H9 (cell line): Measurements from ENCODE around the gene MIPOL1. TPM values are rescaled to one million over a fixed set of nuclear protein-coding genes. Genes with fewer than 3 reads are reported as not detected.

Experiments used
- DNase-seq: peaks from one replicate; pipeline ENCODE4 v3.0.0-alpha.2; 2017
- H2AFZ ChIP-seq: one replicate; pipeline ENCODE4 v1.6.1; 2013; ENCODE audit warnings: mild to moderate bottlenecking, low read length, control low read depth, moderate library complexity
- H2AK5ac ChIP-seq: 2 replicates; pipeline ENCODE4 v1.6.1; 2013; ENCODE audit warnings: low read length, control low read depth, mixed read lengths; ENCODE audit not compliant: insufficient read length
- H2BK120ac ChIP-seq: one replicate; pipeline ENCODE4 v1.6.1; 2013; ENCODE audit warnings: low read depth, mild to moderate bottlenecking, low read length, control low read depth, inconsistent platforms; ENCODE audit not compliant: poor library complexity, severe bottlenecking
- H2BK12ac ChIP-seq: 2 replicates; pipeline ENCODE4 v1.6.1; 2013; ENCODE audit warnings: low read length, control low read depth, mixed read lengths, low read depth; ENCODE audit not compliant: insufficient read length
- H2BK15ac ChIP-seq: 2 replicates; pipeline ENCODE4 v1.6.1; 2013; ENCODE audit warnings: low read depth, low read length, control low read depth
- H2BK20ac ChIP-seq: one replicate; pipeline ENCODE4 v1.6.1; 2013; ENCODE audit warnings: low read depth, mild to moderate bottlenecking, low read length, control low read depth, inconsistent platforms; ENCODE audit not compliant: poor library complexity, severe bottlenecking
- H2BK5ac ChIP-seq: 2 replicates; pipeline ENCODE4 v1.6.1; 2013; ENCODE audit warnings: low read length, control low read depth, mixed read lengths; ENCODE audit not compliant: insufficient read length
- H3K14ac ChIP-seq: 2 replicates; pipeline ENCODE4 v1.6.1; 2013; ENCODE audit warnings: low read length, control low read depth; ENCODE audit not compliant: insufficient read depth
- H3K18ac ChIP-seq: 2 replicates; pipeline ENCODE4 v1.6.1; 2013; ENCODE audit warnings: low read depth, mild to moderate bottlenecking, mixed read lengths, low read length, control low read depth; ENCODE audit not compliant: insufficient read length
- H3K23ac ChIP-seq: 2 replicates; pipeline ENCODE4 v1.6.1; 2013; ENCODE audit warnings: low read length, control low read depth, mixed read lengths, low read depth; ENCODE audit not compliant: insufficient read length
- H3K23me2 ChIP-seq: 2 replicates; pipeline ENCODE4 v1.6.1; 2013; ENCODE audit warnings: low read depth, mild to moderate bottlenecking, mixed read lengths, low read length, control low read depth; ENCODE audit not compliant: insufficient read length, poor library complexity, severe bottlenecking
- H3K27ac ChIP-seq: 2 replicates; pipeline ENCODE4 v1.5.1; 2013; ENCODE audit warnings: low read length, control low read depth, mixed read lengths, low read depth; ENCODE audit not compliant: insufficient read length
- H3K27me3 ChIP-seq: 2 replicates; pipeline ENCODE4 v1.6.1; 2013; ENCODE audit warnings: low read length, control low read depth, inconsistent platforms; ENCODE audit not compliant: insufficient read depth
- H3K4ac ChIP-seq: 2 replicates; pipeline ENCODE4 v1.6.1; 2013; ENCODE audit warnings: low read depth, mild to moderate bottlenecking, control low read depth, inconsistent platforms, low read length, moderate library complexity
- H3K4me1 ChIP-seq: 2 replicates; pipeline ENCODE4 v1.6.1; 2013; ENCODE audit warnings: low read length, control low read depth, inconsistent platforms; ENCODE audit not compliant: insufficient read depth
- H3K4me2 ChIP-seq: 2 replicates; pipeline ENCODE4 v1.6.1; 2013; ENCODE audit warnings: low read length, control low read depth, mixed read lengths; ENCODE audit not compliant: insufficient read length, insufficient read depth
- H3K56ac ChIP-seq: 2 replicates; pipeline ENCODE4 v1.6.1; 2013; ENCODE audit warnings: low read depth, mild to moderate bottlenecking, mixed read lengths, low read length, control low read depth; ENCODE audit not compliant: insufficient read length
- H3K79me1 ChIP-seq: 2 replicates; pipeline ENCODE4 v1.6.1; 2013; ENCODE audit warnings: low read depth, mild to moderate bottlenecking, moderate library complexity, low read length, control low read depth, inconsistent platforms; ENCODE audit not compliant: insufficient read depth, poor library complexity, severe bottlenecking
- H3K79me2 ChIP-seq: 2 replicates; pipeline ENCODE4 v1.6.1; 2013; ENCODE audit warnings: low read length, control low read depth, inconsistent platforms; ENCODE audit not compliant: insufficient read depth
- H3K9ac ChIP-seq: 2 replicates; pipeline ENCODE4 v1.6.1; 2013; ENCODE audit warnings: low read length, control low read depth, mixed read lengths; ENCODE audit not compliant: insufficient read length; ENCODE audit errors: extremely low read depth
- H3K9me3 ChIP-seq: one replicate; pipeline ENCODE4 v1.6.1; 2013; ENCODE audit warnings: low read depth, low read length, inconsistent platforms; ENCODE audit not compliant: control insufficient read depth
- H3T11ph ChIP-seq: one replicate; pipeline ENCODE4 v1.6.1; 2013; ENCODE audit warnings: mild to moderate bottlenecking, low read length, control low read depth, inconsistent platforms
- H4K20me1 ChIP-seq: one replicate; pipeline ENCODE4 v1.6.1; 2013; ENCODE audit not compliant: control insufficient read depth, insufficient read length, insufficient read depth
- H4K5ac ChIP-seq: 2 replicates; pipeline ENCODE4 v1.6.1; 2013; ENCODE audit warnings: low read depth, mild to moderate bottlenecking, mixed read lengths, low read length, control low read depth; ENCODE audit not compliant: insufficient read length
- H4K8ac ChIP-seq: replicated peaks from 2 replicates; pipeline ENCODE4 v1.6.1; 2013; ENCODE audit warnings: low read length, control low read depth, mixed read lengths, low read depth; ENCODE audit not compliant: insufficient read length
- H4K91ac ChIP-seq: 2 replicates; pipeline ENCODE4 v1.6.1; 2013; ENCODE audit warnings: low read depth, mild to moderate bottlenecking, moderate library complexity, mixed read lengths, low read length, control low read depth; ENCODE audit not compliant: insufficient read length
- H3K27ac Mint-ChIP-seq, 3 experiments: 2 replicates in 2 of 3; 3 replicates in 1 of 3; pipeline ENCODE4 v1.8.0; 2020 to 2021; ENCODE audit warnings: mixed read lengths in 3 of 3, mild to moderate bottlenecking in 1 of 3, moderate library complexity in 1 of 3
- H3K27me3 Mint-ChIP-seq: 2 replicates; pipeline ENCODE4 v1.8.0; 2021; ENCODE audit warnings: low read depth, mild to moderate bottlenecking, moderate library complexity, mixed read lengths
- H3K36me3 Mint-ChIP-seq, 3 experiments: 2 replicates in 2 of 3; 3 replicates in 1 of 3; pipeline ENCODE4 v1.8.0; 2020 to 2021; ENCODE audit warnings: low read depth in 3 of 3, mixed read lengths in 3 of 3; ENCODE audit not compliant: insufficient read depth in 1 of 3
- H3K4me1 Mint-ChIP-seq, 2 experiments: 2 replicates each; pipeline ENCODE4 v1.8.0; 2020; ENCODE audit warnings: mixed read lengths in 2 of 2
- H3K4me3 Mint-ChIP-seq, 2 experiments: 2 replicates in 1 of 2; 3 replicates in 1 of 2; pipeline ENCODE4 v1.8.0; 2020 to 2021; ENCODE audit warnings: mild to moderate bottlenecking in 2 of 2, mixed read lengths in 2 of 2, moderate library complexity in 1 of 2
- H3K9me3 Mint-ChIP-seq, 2 experiments: 2 replicates in 1 of 2; 3 replicates in 1 of 2; pipeline ENCODE4 v1.8.0; 2020; ENCODE audit warnings: mild to moderate bottlenecking in 2 of 2, mixed read lengths in 2 of 2, moderate library complexity in 1 of 2
- CTCF ChIP-seq: fragments of 200-600 bp; sonication (generic); conservative IDR thresholded peaks from 3 replicates; pipeline ENCODE4 v1.8.0; 2021; ENCODE audit warnings: antibody characterized with exemption, mild to moderate bottlenecking
- WGBS: extraction: QIAGEN DNeasy Blood & Tissue Kit; methylation state at CpG from one replicate; pipeline ENCODE4 v1.1.7; 2013; ENCODE audit warnings: missing lambda C conversion rate, low lambda C conversion rate, mixed read lengths; ENCODE audit not compliant: insufficient read length; ENCODE audit errors: extremely low coverage; 5-methylcytosine and 5-hydroxymethylcytosine counted together
- total RNA-seq: library from RNA; stranded (reverse); gene quantifications from 2 replicates; pipeline ENCODE4 v1.2.1, GENCODE V29; 2021

MIPOL1 gene
- total RNA-seq, 1 experiment from 2014 or later = 15.6 TPM

- Histone ChIP-seq H3K79me1 (no peaks in the 10 kb centered on the region), H3K79me2 (no peaks in the 10 kb centered on the region), H3T11ph (no peak overlapping the region), H3K4me1 (no peaks in the 10 kb centered on the region), H3K18ac (no peak overlapping the region), H3K14ac (no peak overlapping the region), H3K27me3 (no peaks in the 10 kb centered on the region), H3K4ac (no peak overlapping the region), H3K9me3 (no peaks in the 10 kb centered on the region), H3K9ac (no peak overlapping the region), H3K27ac (no peak overlapping the region), H3K4me2 (no peak overlapping the region), H4K5ac (no peak overlapping the region), H2BK20ac (no peak overlapping the region), H4K20me1 (no peaks in the 10 kb centered on the region), H2BK120ac (no peak overlapping the region), H3K56ac (no peak overlapping the region), H4K8ac (no peak overlapping the region), H2BK12ac (no peak overlapping the region), H2BK5ac (no peak overlapping the region), H2AFZ (no peak overlapping the region), H3K23ac (no peak overlapping the region), H3K23me2 (no peaks in the 10 kb centered on the region), H2BK15ac (no peak overlapping the region), H4K91ac (no peak overlapping the region), H2AK5ac (no peak overlapping the region)
- WGBS = no CpG with 5 or more reads among the region's 5 CpGs
- TF ChIP-seq CTCF = no peak
- H3K27ac Mint-ChIP-seq = 0 out of 7 replicates have a peak overlapping the region, but pooled peaks of 1 of the 3 experiments have one; percentile 55
- H3K4me3 Mint-ChIP-seq = no peak overlapping the region
- H3K27me3 Mint-ChIP-seq = no peaks in the 10 kb centered on the region
- DNase-seq = no peak
- H3K4me1 Mint-ChIP-seq = no peaks in the 10 kb centered on the region
- peaks cover 11 to 15% (median 12%) of the 10 kb centered on the region in 3 experiments for H3K36me3 Mint-ChIP-seq
- peaks cover 8 to 15% of the 10 kb centered on the region in 2 experiments for H3K9me3 Mint-ChIP-seq
Measured at GRCh38 chr14:37369425-37369824, 171.7 kb downstream of the MIPOL1 start.
